Prostate gland (tissue), 2 donors: ENCODE measurements around the gene UBE2E2. TPM values are rescaled to one million over a fixed set of nuclear protein-coding genes. Genes with fewer than 3 reads are reported as not detected.

Experiments used
- DNase-seq: peaks from one replicate; pipeline ENCODE4 v3.0.0-alpha.2; 2019; ENCODE audit warnings: low spot score
- H3K27ac ChIP-seq, 2 donors: fragments of 200-600 bp; sonication (generic); 2 replicates each; pipeline ENCODE4 v1.5.1; 2017 to 2019
- H3K27me3 ChIP-seq: fragments of 200-600 bp; sonication (generic); replicated peaks from 2 replicates; pipeline ENCODE4 v1.5.1; 2019; ENCODE audit not compliant: insufficient read depth
- H3K36me3 ChIP-seq, 2 donors: fragments of 200-600 bp; sonication (generic); 1 replicate in 1 of 2; 2 replicates in 1 of 2; pipeline versions ENCODE4 v1.5.1 to v1.8.1; 2017 to 2019
- H3K4me1 ChIP-seq: fragments of 200-600 bp; sonication (generic); replicated peaks from 2 replicates; pipeline ENCODE4 v1.5.1; 2019
- H3K4me3 ChIP-seq, 2 donors: fragments of 200-600 bp; sonication (generic); 2 replicates each; pipeline ENCODE4 v1.5.1; 2017 to 2019
- H3K9me3 ChIP-seq: fragments of 200-600 bp; sonication (generic); 2 replicates; pipeline ENCODE4 v1.5.1; 2017
- POLR2A ChIP-seq: fragments of 450-650 bp; IDR thresholded peaks from one replicate; pipeline ENCODE4 v1.6.1; 2016; ENCODE audit warnings: antibody characterized with exemption, mild to moderate bottlenecking
- POLR2AphosphoS5 ChIP-seq: sonication (generic); formaldehyde crosslinking; IDR thresholded peaks from one replicate; pipeline ENCODE4 v1.6.1; 2017; ENCODE audit warnings: antibody characterized with exemption
- WGBS: methylation state at CpG from one replicate; pipeline ENCODE4 v1.1.5; 2018; 5-methylcytosine and 5-hydroxymethylcytosine counted together
- intact Hi-C: fragments of 100-400 bp; cut with DNase I; formaldehyde crosslinking; loops from one replicate; pipeline ENCODE4 v1.14.2; 2022
- total RNA-seq, 2 donors: library from RNA; depleted of rRNA; stranded (reverse); fragments of >200 nt; gene quantifications; one replicate each; pipeline ENCODE4 v1.1.0, GENCODE V29; 2016
- TF ChIP-seq, protein P1 (sequence below), 4 experiments: fragments of 200-600 bp in 2 of 4; fragments of 450-650 bp in 2 of 4; sonication (generic) in 2 of 4; IDR thresholded peaks; 1 replicate in 3 of 4; 2 replicates in 1 of 4; pipeline ENCODE4 v1.5.1; 2016 to 2019; ENCODE audit warnings: antibody characterized with exemption in 4 of 4, mild to moderate bottlenecking in 2 of 4, moderate library complexity in 2 of 4

Gene UBE2E2
- total RNA-seq, 2 donors from 2014 or later = 25.9 to 48.7 TPM

DNA sequence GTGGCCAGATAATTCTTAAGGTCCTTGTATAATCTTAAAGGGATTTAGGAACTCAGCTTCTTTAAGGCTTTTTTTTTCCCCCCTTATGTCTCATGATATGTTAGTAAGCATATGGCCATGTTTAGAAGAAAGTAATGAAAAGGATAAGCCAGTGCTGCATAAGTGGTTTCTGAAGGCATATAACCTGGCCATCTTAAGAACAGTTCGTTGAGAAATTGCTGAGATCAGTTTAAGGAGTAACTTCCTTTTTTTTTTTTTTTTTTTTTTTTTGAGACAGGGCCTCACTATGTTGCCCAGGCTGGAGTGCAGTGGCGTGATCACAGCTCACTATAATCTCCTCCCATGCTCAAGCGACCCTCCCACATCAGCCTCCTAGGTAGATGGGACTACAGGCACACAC lies 51.7 kb downstream of the UBE2E2 start:
- DNase-seq = no peak
- 91% methylated on average over 3 of the region's 3 CpGs for WGBS
- Histone ChIP-seq H3K36me3 (no peaks in the 10 kb centered on the region), H3K4me1 (no peaks in the 10 kb centered on the region), H3K4me3 (no peak overlapping the region), H3K9me3 (no peaks in the 10 kb centered on the region), H3K27ac (no peak overlapping the region), H3K27me3 (no peaks in the 10 kb centered on the region)
- TF ChIP-seq, protein P1, sequence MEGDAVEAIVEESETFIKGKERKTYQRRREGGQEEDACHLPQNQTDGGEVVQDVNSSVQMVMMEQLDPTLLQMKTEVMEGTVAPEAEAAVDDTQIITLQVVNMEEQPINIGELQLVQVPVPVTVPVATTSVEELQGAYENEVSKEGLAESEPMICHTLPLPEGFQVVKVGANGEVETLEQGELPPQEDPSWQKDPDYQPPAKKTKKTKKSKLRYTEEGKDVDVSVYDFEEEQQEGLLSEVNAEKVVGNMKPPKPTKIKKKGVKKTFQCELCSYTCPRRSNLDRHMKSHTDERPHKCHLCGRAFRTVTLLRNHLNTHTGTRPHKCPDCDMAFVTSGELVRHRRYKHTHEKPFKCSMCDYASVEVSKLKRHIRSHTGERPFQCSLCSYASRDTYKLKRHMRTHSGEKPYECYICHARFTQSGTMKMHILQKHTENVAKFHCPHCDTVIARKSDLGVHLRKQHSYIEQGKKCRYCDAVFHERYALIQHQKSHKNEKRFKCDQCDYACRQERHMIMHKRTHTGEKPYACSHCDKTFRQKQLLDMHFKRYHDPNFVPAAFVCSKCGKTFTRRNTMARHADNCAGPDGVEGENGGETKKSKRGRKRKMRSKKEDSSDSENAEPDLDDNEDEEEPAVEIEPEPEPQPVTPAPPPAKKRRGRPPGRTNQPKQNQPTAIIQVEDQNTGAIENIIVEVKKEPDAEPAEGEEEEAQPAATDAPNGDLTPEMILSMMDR (IDR thresholded peaks at IDR 0.05) = no peak
- TF ChIP-seq POLR2AphosphoS5 (no peak), POLR2A (no peak)
- intact Hi-C loops = no loop called here

DNA sequence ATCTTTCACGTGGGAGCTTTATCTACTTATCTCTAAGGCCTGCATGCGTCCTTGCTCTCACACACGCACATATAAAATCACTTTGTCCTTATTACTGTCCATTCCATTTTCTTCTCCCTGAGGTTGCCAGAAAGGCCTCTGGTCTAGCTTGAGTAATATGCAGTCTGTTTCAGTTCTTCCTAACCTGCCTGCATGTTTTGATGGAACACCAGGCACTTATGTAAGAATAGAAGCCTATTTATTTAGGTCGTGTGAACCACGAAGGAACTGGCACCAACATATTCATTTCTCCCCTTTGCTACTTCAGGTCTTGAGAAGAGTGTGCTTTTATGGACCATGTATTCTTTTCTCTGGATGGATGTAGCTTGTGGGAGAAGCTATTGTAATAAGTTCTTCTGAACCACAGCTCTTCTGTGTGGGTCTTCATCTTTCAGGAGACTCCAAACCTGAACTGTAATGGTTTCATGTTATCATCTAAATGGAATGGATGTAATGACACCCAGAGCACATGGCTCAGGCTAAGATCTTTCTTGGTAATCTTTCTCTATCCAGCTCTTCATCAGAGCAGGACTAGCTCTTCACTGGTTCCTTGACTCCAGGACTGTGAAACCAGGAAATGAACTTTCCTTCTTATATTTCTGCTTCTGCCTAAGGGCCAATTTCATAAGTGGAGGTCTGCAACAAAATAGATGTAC lies 53.8 kb downstream of the UBE2E2 start:
- Histone ChIP-seq H3K36me3 (no peaks in the 10 kb centered on the region), H3K9me3 (no peaks in the 10 kb centered on the region), H3K27ac (no peak overlapping the region), H3K27me3 (no peaks in the 10 kb centered on the region), H3K4me1 (no peaks in the 10 kb centered on the region), H3K4me3 (no peak overlapping the region)
- WGBS = 44% methylated on average over 5 of the region's 5 CpGs
- no peak for TF ChIP-seq POLR2A
- TF ChIP-seq, protein P1 (IDR thresholded peaks at IDR 0.05) = no peak
- TF ChIP-seq POLR2AphosphoS5 = no peak
- intact Hi-C loops = no loop called here
- DNase-seq = no peak

DNA sequence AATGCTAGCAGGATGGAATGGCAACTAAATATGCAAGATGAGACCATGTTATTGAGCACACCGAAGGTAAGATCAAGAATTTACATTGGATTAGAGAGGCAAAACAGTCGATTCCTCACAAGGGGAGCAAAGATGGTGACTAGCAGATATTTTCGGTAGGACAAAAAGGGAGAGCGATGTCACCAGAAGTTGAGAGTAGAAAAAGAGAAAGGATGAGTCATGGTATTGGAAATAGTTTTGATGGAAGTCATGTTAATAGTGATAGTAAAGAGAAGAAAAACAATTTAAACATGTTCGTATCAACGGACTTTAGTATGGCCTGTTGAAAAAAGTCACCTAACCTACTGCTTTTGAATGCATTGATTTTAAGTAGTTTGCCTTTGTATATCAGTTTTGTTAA lies 55.0 kb downstream of the UBE2E2 start:
- Histone ChIP-seq H3K27ac (no peak overlapping the region), H3K4me1 (no peaks in the 10 kb centered on the region), H3K27me3 (no peaks in the 10 kb centered on the region), H3K9me3 (no peaks in the 10 kb centered on the region), H3K4me3 (no peak overlapping the region), H3K36me3 (no peaks in the 10 kb centered on the region)
- intact Hi-C loops = no loop called here
- WGBS = 97% methylated on average over 6 of the region's 6 CpGs
- TF ChIP-seq, protein P1 (IDR thresholded peaks at IDR 0.05) = no peak
- TF ChIP-seq POLR2A = no peak
- TF ChIP-seq POLR2AphosphoS5 = no peak
- no peak for DNase-seq

DNA sequence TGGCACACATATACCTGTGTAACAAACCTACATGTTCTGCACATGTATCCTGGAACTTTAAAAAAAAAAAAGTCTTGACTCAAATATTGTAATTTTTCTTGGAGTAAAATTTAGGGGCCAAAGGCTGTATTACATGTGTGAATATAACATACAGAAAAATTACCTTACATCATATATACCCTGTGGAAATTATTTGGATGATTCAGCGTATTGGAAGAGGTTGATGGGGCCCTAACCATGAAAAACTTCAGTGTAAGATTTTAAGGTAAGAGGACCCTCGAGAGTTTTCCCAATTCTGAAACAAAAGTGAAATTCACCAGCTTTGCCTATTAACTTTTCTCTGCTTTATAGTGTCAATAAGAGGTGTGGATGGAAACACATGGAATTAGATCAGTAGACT lies 56.4 kb downstream of the UBE2E2 start:
- no peak overlapping the region for H3K27ac ChIP-seq
- H3K4me1 ChIP-seq = no peaks in the 10 kb centered on the region
- TF ChIP-seq POLR2AphosphoS5 (no peak), POLR2A (no peak)
- TF ChIP-seq, protein P1 (IDR thresholded peaks at IDR 0.05) = no peak
- H3K4me3 ChIP-seq = no peak overlapping the region
- no peaks in the 10 kb centered on the region for H3K27me3 ChIP-seq
- intact Hi-C loops = no loop called here
- WGBS = 87% methylated on average over 2 of the region's 2 CpGs
- no peaks in the 10 kb centered on the region for H3K9me3 ChIP-seq
- no peaks in the 10 kb centered on the region for H3K36me3 ChIP-seq
- no peak for DNase-seq

DNA sequence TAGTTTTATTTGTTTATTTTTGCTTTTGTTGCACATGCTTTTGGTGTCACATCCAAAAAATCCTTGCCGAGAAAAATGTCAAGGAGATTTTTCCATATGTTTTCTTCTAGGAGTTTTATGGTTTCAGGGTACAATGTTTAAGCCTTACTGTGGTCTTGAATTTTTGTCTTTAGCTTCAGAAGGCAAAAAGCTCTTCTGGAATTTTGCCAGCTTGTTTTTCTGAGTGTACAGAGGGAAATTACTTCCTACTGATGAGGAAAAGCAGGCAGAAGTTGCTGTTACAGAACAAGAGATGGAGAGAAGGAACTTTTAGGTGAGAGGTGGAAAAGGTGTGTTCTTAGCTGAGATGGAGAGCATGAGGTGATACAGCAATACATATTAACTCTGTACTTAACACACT lies 59.6 kb downstream of the UBE2E2 start:
- H3K4me3 ChIP-seq = no peak overlapping the region
- no peaks in the 10 kb centered on the region for H3K4me1 ChIP-seq
- DNase-seq = no peak
- H3K27ac ChIP-seq = no peak overlapping the region
- H3K36me3 ChIP-seq = no peaks in the 10 kb centered on the region
- WGBS = 56% methylated on average over 1 of the region's 1 CpG
- H3K9me3 ChIP-seq = no peaks in the 10 kb centered on the region
- H3K27me3 ChIP-seq = no peaks in the 10 kb centered on the region
- intact Hi-C loops = no loop called here
- TF ChIP-seq POLR2AphosphoS5 (no peak), POLR2A (no peak)
- TF ChIP-seq, protein P1 (IDR thresholded peaks at IDR 0.05) = no peak
